Fibroblast of lung (primary cell): ENCODE data around the gene STRC. TPM values are rescaled to one million over a fixed set of nuclear protein-coding genes. Genes with fewer than 3 reads are reported as not detected.

ENCODE experiments used
- DNase-seq, 2 donors: peaks; one replicate each; pipeline versions ENCODE4 v3.0.0 to v3.0.0-alpha.2; 2010; ENCODE audit warnings: low read depth in 2 of 2
- H2AFZ ChIP-seq: 2 replicates; pipeline ENCODE4 v1.5.1; 2012; ENCODE audit warnings: low read length, control low read depth, inconsistent platforms
- H3K27ac ChIP-seq: 2 replicates; pipeline ENCODE4 v1.5.1; 2011; ENCODE audit warnings: low read length, control low read depth; ENCODE audit not compliant: insufficient read depth
- H3K27me3 ChIP-seq: 2 replicates; pipeline ENCODE4 v1.5.1; 2011; ENCODE audit warnings: mild to moderate bottlenecking, low read length; ENCODE audit not compliant: control insufficient read depth, insufficient read depth
- H3K36me3 ChIP-seq: 2 replicates; pipeline ENCODE4 v1.5.1; 2011; ENCODE audit warnings: low read length; ENCODE audit not compliant: control insufficient read depth, insufficient read depth
- H3K4me1 ChIP-seq: 2 replicates; pipeline ENCODE4 v1.5.1; 2011; ENCODE audit warnings: low read length; ENCODE audit not compliant: control insufficient read depth, insufficient read depth; ENCODE audit errors: extremely low read depth
- H3K4me2 ChIP-seq: 2 replicates; pipeline ENCODE4 v1.5.1; 2011; ENCODE audit warnings: low read length, control low read depth; ENCODE audit not compliant: insufficient read depth; ENCODE audit errors: extremely low read depth
- H3K4me3 ChIP-seq, 4 experiments: fragments of 200-600 bp in 1 of 4; sonication (generic) in 1 of 4; replicated peaks in 1 of 4; 2 replicates each; pipeline ENCODE4 v1.5.1; 2011 to 2016; ENCODE audit warnings: low read length in 4 of 4, low read depth in 3 of 4, mild to moderate bottlenecking in 3 of 4, control low read depth in 2 of 4, inconsistent platforms in 1 of 4, mixed read lengths in 1 of 4; ENCODE audit not compliant: insufficient read depth in 1 of 4; ENCODE audit errors: control extremely low read depth in 1 of 4
- H3K79me2 ChIP-seq: 2 replicates; pipeline ENCODE4 v1.5.1; 2012; ENCODE audit warnings: mild to moderate bottlenecking, low read length, inconsistent platforms; ENCODE audit not compliant: control insufficient read depth, insufficient read depth
- H3K9ac ChIP-seq: 2 replicates; pipeline ENCODE4 v1.5.1; 2011; ENCODE audit warnings: mild to moderate bottlenecking, low read length, control low read depth; ENCODE audit not compliant: insufficient read depth
- H3K9me3 ChIP-seq: 2 replicates; pipeline ENCODE4 v1.5.1; 2012; ENCODE audit warnings: low read depth, low read length; ENCODE audit not compliant: control insufficient read depth, insufficient read depth
- H4K20me1 ChIP-seq: 2 replicates; pipeline ENCODE4 v1.5.1; 2011; ENCODE audit warnings: low read length; ENCODE audit not compliant: control insufficient read depth, insufficient read depth; ENCODE audit errors: extremely low read depth
- EZH2 ChIP-seq: IDR thresholded peaks from 2 replicates; pipeline ENCODE4 v1.5.1; 2012; ENCODE audit warnings: low read length, control low read depth, mild to moderate bottlenecking; ENCODE audit errors: missing control alignments
- polyA plus RNA-seq, 2 donors: library from polyadenylated mRNA; depleted of rRNA in 1 of 2; stranded (reverse) in 1 of 2; unstranded in 1 of 2; fragments of >200 nt; gene quantifications; 2 replicates each; pipeline ENCODE4 v1.2.1, GENCODE V29; 2011 to 2012; ENCODE audit warnings: missing spikeins in 1 of 2
- total RNA-seq: library from RNA; depleted of rRNA; stranded (reverse); fragments of >200 nt; gene quantifications from 2 replicates; pipeline ENCODE4 v1.2.1, GENCODE V29; 2014
- TF ChIP-seq, protein P1 (sequence below), 2 donors: IDR thresholded peaks in 1 of 2; conservative IDR thresholded peaks in 1 of 2; 1 replicate in 1 of 2; 2 replicates in 1 of 2; pipeline ENCODE4 v1.5.1; 2011 to 2012; ENCODE audit warnings: low read length in 2 of 2, control low read depth in 1 of 2, inconsistent platforms in 1 of 2, low read depth in 1 of 2, mild to moderate bottlenecking in 1 of 2

STRC gene
- total and polyA plus RNA-seq, 2 donors (not counting 1 experiment from before 2014, with no cell fraction given), result 0.17 TPM; not detected in 1

DNA sequence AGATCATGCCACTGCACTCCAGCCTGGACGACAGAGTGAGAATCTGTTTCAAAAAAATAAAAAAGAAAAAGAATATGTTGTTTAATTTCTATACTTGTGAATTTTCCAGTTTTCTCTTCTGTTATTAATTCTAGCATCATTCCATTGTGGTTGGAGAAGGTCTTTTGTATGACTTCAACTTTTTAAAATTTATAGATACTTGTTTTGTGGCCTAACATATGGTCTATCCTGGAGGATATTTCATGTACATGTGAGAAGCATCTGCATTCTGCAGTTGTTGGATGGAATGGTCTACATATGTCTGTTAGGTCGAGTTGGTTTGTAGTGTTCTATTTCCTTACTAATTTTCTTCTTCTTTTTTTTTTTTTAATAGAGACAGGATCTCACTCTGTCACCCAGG is 65.6 kb downstream of the STRC start:
- TF ChIP-seq, protein P1, sequence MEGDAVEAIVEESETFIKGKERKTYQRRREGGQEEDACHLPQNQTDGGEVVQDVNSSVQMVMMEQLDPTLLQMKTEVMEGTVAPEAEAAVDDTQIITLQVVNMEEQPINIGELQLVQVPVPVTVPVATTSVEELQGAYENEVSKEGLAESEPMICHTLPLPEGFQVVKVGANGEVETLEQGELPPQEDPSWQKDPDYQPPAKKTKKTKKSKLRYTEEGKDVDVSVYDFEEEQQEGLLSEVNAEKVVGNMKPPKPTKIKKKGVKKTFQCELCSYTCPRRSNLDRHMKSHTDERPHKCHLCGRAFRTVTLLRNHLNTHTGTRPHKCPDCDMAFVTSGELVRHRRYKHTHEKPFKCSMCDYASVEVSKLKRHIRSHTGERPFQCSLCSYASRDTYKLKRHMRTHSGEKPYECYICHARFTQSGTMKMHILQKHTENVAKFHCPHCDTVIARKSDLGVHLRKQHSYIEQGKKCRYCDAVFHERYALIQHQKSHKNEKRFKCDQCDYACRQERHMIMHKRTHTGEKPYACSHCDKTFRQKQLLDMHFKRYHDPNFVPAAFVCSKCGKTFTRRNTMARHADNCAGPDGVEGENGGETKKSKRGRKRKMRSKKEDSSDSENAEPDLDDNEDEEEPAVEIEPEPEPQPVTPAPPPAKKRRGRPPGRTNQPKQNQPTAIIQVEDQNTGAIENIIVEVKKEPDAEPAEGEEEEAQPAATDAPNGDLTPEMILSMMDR (conservative IDR thresholded peaks at IDR 0.05 in 1 of 2, IDR thresholded peaks at IDR 0.05 in 1 of 2; ENCODE audit: low read depth in 1 of 2, low read length in 2 of 2), result no peak
- no peak for TF ChIP-seq EZH2
- Histone ChIP-seq H2AFZ (no peak overlapping the region), H3K9me3 (no peaks in the 10 kb centered on the region), H3K27me3 (no peaks in the 10 kb centered on the region), H3K36me3 (no peaks in the 10 kb centered on the region), H4K20me1 (no peaks in the 10 kb centered on the region), H3K9ac (no peak overlapping the region), H3K4me3 (no peak overlapping the region), H3K4me2 (no peak overlapping the region), H3K27ac (no peak overlapping the region), H3K79me2 (no peaks in the 10 kb centered on the region), H3K4me1 (no peaks in the 10 kb centered on the region)
- no peak for DNase-seq

DNA sequence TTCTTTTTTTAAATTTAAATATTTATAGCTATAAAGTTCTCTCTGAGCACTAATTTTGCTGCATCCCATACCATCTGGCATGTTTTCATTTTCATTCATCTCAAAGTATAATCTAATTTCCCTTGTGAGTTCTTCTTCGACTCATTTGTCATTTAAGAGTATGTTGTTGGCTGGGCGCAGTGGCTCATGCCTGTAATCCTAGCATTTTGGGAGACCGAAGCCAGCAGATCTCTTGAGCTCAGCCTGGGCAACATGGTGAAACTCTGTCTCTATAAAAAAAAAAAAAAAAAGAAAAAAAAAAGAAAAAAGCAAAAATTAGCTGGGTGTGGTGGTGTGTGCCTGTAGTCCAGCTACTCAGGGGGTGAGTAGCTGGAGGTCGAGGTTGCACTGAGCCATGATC is 66.3 kb downstream of the STRC start:
- H3K4me3 ChIP-seq, result no peak overlapping the region

DNA sequence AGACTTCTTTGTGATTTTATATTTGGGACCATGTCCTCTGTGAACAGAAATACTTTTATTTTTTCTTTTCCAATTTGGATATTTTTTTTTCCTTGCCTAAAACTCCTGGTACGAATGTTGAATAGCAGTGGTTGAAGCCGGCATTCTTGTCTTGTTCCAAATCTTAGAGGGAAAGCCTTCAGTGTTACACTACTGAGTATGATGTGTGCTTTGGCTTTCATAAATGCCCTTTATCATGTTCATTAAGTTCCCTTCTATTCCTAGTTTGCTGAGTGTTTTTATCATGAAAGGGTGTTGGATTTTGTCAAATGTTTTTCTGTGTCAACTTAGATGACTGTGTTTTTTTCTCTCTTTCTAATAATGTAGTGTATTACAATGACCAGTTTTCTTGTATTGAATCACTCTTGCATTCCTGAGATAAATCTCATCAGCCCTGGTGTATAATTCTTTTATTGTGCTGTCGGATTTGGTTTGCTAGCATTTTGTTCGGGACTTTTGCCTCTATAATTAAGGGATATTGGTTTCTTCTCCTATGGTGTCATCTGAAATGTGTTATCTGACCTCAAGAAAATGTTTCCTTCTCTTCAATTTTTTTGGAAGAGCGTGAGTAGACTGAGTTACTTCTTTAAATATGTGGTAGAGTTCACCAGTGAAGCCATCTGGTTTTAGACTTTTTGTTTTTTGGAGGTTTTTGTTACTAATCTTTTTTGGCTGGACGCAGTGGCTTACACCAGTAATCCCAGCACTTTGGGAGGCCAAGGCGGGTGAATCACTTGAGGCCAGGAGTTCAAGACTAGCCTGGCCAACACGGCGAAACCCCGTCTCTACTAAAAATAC is 67.9 kb downstream of the STRC start:
- H3K27ac ChIP-seq, result no peak overlapping the region
- H3K4me1 ChIP-seq, result no peaks in the 10 kb centered on the region
- TF ChIP-seq, protein P1 (conservative IDR thresholded peaks at IDR 0.05 in 1 of 2, IDR thresholded peaks at IDR 0.05 in 1 of 2; ENCODE audit: low read depth in 1 of 2, low read length in 2 of 2), result no peak
- TF ChIP-seq EZH2, result no peak
- no peaks in the 10 kb centered on the region for H3K9me3 ChIP-seq
- H3K36me3 ChIP-seq, result no peaks in the 10 kb centered on the region
- H3K27me3 ChIP-seq, result no peaks in the 10 kb centered on the region
- H3K9ac ChIP-seq, result no peak overlapping the region
- H3K4me2 ChIP-seq, result no peak overlapping the region
- H3K79me2 ChIP-seq, result no peaks in the 10 kb centered on the region
- DNase-seq, result peak in 1 of 2 donors; percentile 79
- no peak overlapping the region for H3K4me3 ChIP-seq
- H4K20me1 ChIP-seq, result no peaks in the 10 kb centered on the region
- H2AFZ ChIP-seq, result no peak overlapping the region

More for the DNA sequence above, 66.3 kb downstream of the STRC start:
- Histone ChIP-seq H3K9ac (no peak overlapping the region), H3K27me3 (no peaks in the 10 kb centered on the region), H3K4me2 (no peak overlapping the region), H2AFZ (no peak overlapping the region), H3K79me2 (no peaks in the 10 kb centered on the region), H3K27ac (no peak overlapping the region), H3K36me3 (no peaks in the 10 kb centered on the region), H4K20me1 (no peaks in the 10 kb centered on the region), H3K4me1 (no peaks in the 10 kb centered on the region), H3K9me3 (no peaks in the 10 kb centered on the region)
- no peak for DNase-seq
- TF ChIP-seq, protein P1 (conservative IDR thresholded peaks at IDR 0.05 in 1 of 2, IDR thresholded peaks at IDR 0.05 in 1 of 2; ENCODE audit: low read depth in 1 of 2, low read length in 2 of 2), result no peak
- TF ChIP-seq EZH2, result no peak

Other genes starting within 250 kb of the STRC start
- gene ZSCAN29, start 247.8 kb downstream of the STRC start, total RNA-seq, result 29.8 and 31.9 TPM in 2 replicates
- gene ZSCAN29, start 247.8 kb downstream of the STRC start, polyA plus RNA-seq, result 6.2 and 6.5 TPM in 2 replicates
- gene TUBGCP4, start 247.7 kb downstream of the STRC start, total RNA-seq, result 10.5 and 17.2 TPM in 2 replicates
- 8.3 and 10.4 TPM in 2 replicates for gene TUBGCP4, start 247.7 kb downstream of the STRC start, polyA plus RNA-seq
- 79.9 and 132 TPM in 2 replicates for gene TP53BP1, start 125.6 kb downstream of the STRC start, total RNA-seq
- gene TP53BP1, start 125.6 kb downstream of the STRC start, polyA plus RNA-seq, result 38.8 and 39.8 TPM in 2 replicates
- gene MAP1A, start 101.2 kb downstream of the STRC start, total RNA-seq, result 70.4 and 201 TPM in 2 replicates
- gene MAP1A, start 101.2 kb downstream of the STRC start, polyA plus RNA-seq, result 51.2 and 66.1 TPM in 2 replicates
- gene PPIP5K1, start 28.6 kb downstream of the STRC start, total RNA-seq, result 27.0 and 40.8 TPM in 2 replicates
- 19.6 and 21.2 TPM in 2 replicates for gene PPIP5K1, start 28.6 kb downstream of the STRC start, polyA plus RNA-seq
- not detected in 2 replicates for gene CKMT1B, start 24.8 kb downstream of the STRC start, total RNA-seq
- gene CKMT1B, start 24.8 kb downstream of the STRC start, polyA plus RNA-seq, result 0.03 TPM in 1 of 2 replicates, not detected in the other
- gene CATSPER2, start 30.0 kb upstream of the STRC start, total RNA-seq, result 1.0 and 2.3 TPM in 2 replicates
- 0.84 and 0.85 TPM in 2 replicates for gene CATSPER2, start 30.0 kb upstream of the STRC start, polyA plus RNA-seq
- gene CKMT1A, start 75.1 kb upstream of the STRC start, total RNA-seq, result not detected in 2 replicates
- gene CKMT1A, start 75.1 kb upstream of the STRC start, polyA plus RNA-seq, result 0.03 TPM in 1 of 2 replicates, not detected in the other
- 89.1 and 120 TPM in 2 replicates for gene PDIA3, start 127.6 kb upstream of the STRC start, total RNA-seq
- gene PDIA3, start 127.6 kb upstream of the STRC start, polyA plus RNA-seq, result 359 and 528 TPM in 2 replicates
- 6.7 and 10.1 TPM in 2 replicates for gene ELL3, start 158.2 kb upstream of the STRC start, total RNA-seq
- 0.86 and 1.5 TPM in 2 replicates for gene ELL3, start 158.2 kb upstream of the STRC start, polyA plus RNA-seq
- 371 and 422 TPM in 2 replicates for gene SERF2, start 173.5 kb upstream of the STRC start, total RNA-seq
- gene SERF2, start 173.5 kb upstream of the STRC start, polyA plus RNA-seq, result 1,159 and 1,227 TPM in 2 replicates
- under 0.01 and 0.17 TPM in 2 replicates for gene SERINC4, start 181.4 kb upstream of the STRC start, total RNA-seq
- 0.06 and 0.08 TPM in 2 replicates for gene SERINC4, start 181.4 kb upstream of the STRC start, polyA plus RNA-seq
- gene HYPK, start 181.8 kb upstream of the STRC start, total RNA-seq, result 8.6 and 9.2 TPM in 2 replicates
- gene HYPK, start 181.8 kb upstream of the STRC start, polyA plus RNA-seq, result 8.7 and 12.8 TPM in 2 replicates
- 28.4 and 31.1 TPM in 2 replicates for gene MFAP1, start 205.9 kb upstream of the STRC start, total RNA-seq
- gene MFAP1, start 205.9 kb upstream of the STRC start, polyA plus RNA-seq, result 41.4 and 45.0 TPM in 2 replicates
- 4.6 and 5.8 TPM in 2 replicates for gene WDR76, start 208.2 kb upstream of the STRC start, total RNA-seq
- 11.6 and 22.4 TPM in 2 replicates for gene WDR76, start 208.2 kb upstream of the STRC start, polyA plus RNA-seq